Parathyroid adenoma (tissue), 2 donors: Measurements from ENCODE around the gene PRR15L.

Source experiments
- H2AFZ ChIP-seq: fragments of 300-600 bp; sonication (generic); one replicate; pipeline ENCODE4 v1.7.0; 2017; ENCODE audit warnings: antibody characterized with exemption, mild to moderate bottlenecking
- H3K27ac ChIP-seq: fragments of 300-600 bp; sonication (generic); one replicate; pipeline ENCODE4 v1.7.0; 2017
- H3K27me3 ChIP-seq: fragments of 300-600 bp; sonication (generic); one replicate; pipeline ENCODE4 v1.7.0; 2017; ENCODE audit warnings: low read length; ENCODE audit not compliant: control insufficient read depth, insufficient read depth
- H3K36me3 ChIP-seq: fragments of 300-600 bp; sonication (generic); one replicate; pipeline ENCODE4 v1.7.0; 2017; ENCODE audit warnings: low read length; ENCODE audit not compliant: control insufficient read depth, insufficient read depth
- H3K4me1 ChIP-seq: fragments of 300-600 bp; sonication (generic); one replicate; pipeline ENCODE4 v1.7.0; 2017; ENCODE audit warnings: control low read depth
- H3K4me2 ChIP-seq: fragments of 300-600 bp; sonication (generic); one replicate; pipeline ENCODE4 v1.7.0; 2017; ENCODE audit warnings: low read length
- H3K4me3 ChIP-seq: fragments of 300-600 bp; sonication (generic); one replicate; pipeline ENCODE4 v1.7.0; 2017; ENCODE audit warnings: low read depth, low read length
- H3K79me2 ChIP-seq: fragments of 300-600 bp; sonication (generic); one replicate; pipeline ENCODE4 v1.7.0; 2017; ENCODE audit warnings: control low read depth
- H3K9ac ChIP-seq: fragments of 300-600 bp; sonication (generic); one replicate; pipeline ENCODE4 v1.7.0; 2017; ENCODE audit warnings: mild to moderate bottlenecking
- H3K9me3 ChIP-seq: fragments of 300-600 bp; sonication (generic); one replicate; pipeline ENCODE4 v1.7.0; 2017; ENCODE audit warnings: low read length; ENCODE audit not compliant: control insufficient read depth
- CTCF ChIP-seq: fragments of 300-600 bp; sonication (generic); IDR thresholded peaks from one replicate; pipeline ENCODE4 v1.7.0; 2017; ENCODE audit warnings: antibody characterized with exemption, mild to moderate bottlenecking
- donor health status: primary hyperparathyroidism.

Gene PRR15L

GRCh38 chr17:47964856-47965255 is 7.2 kb upstream of the PRR15L start:
- H2AFZ ChIP-seq: no peak overlapping the region
- no peaks in the 10 kb centered on the region for H3K27me3 ChIP-seq
- H3K9me3 ChIP-seq: no peaks in the 10 kb centered on the region
- H3K79me2 ChIP-seq: no peaks in the 10 kb centered on the region
- no peak overlapping the region for H3K9ac ChIP-seq
- no peak overlapping the region for H3K4me2 ChIP-seq
- no peaks in the 10 kb centered on the region for H3K4me1 ChIP-seq
- no peak for TF ChIP-seq CTCF
- H3K27ac ChIP-seq: no peak overlapping the region
- no peak overlapping the region for H3K4me3 ChIP-seq
- H3K36me3 ChIP-seq: no peaks in the 10 kb centered on the region

- H3K9me3 ChIP-seq: no peaks in the 10 kb centered on the region
- TF ChIP-seq CTCF: no peak
- peaks cover under 1% of the 10 kb centered on the region for H3K4me1 ChIP-seq
- H3K27ac ChIP-seq: no peak overlapping the region
- no peak overlapping the region for H3K9ac ChIP-seq
- no peak overlapping the region for H3K4me3 ChIP-seq
- no peak overlapping the region for H3K4me2 ChIP-seq
- H3K79me2 ChIP-seq: no peaks in the 10 kb centered on the region
- no peaks in the 10 kb centered on the region for H3K27me3 ChIP-seq
- H2AFZ ChIP-seq: no peak overlapping the region
- H3K36me3 ChIP-seq: no peaks in the 10 kb centered on the region
Measured at GRCh38 chr17:47962901-47963300, 5.2 kb upstream of the PRR15L start.

GRCh38 chr17:47961406-47961805 is 3.7 kb upstream of the PRR15L start:
- H3K27ac ChIP-seq: no peak overlapping the region
- H3K4me3 ChIP-seq: no peak overlapping the region
- TF ChIP-seq CTCF: no peak
- H3K9ac ChIP-seq: no peak overlapping the region
- H3K4me1 ChIP-seq: peaks cover 6% of the 10 kb centered on the region
- H3K79me2 ChIP-seq: no peaks in the 10 kb centered on the region
- H3K36me3 ChIP-seq: no peaks in the 10 kb centered on the region
- no peaks in the 10 kb centered on the region for H3K9me3 ChIP-seq
- no peak overlapping the region for H3K4me2 ChIP-seq
- no peaks in the 10 kb centered on the region for H3K27me3 ChIP-seq
- H2AFZ ChIP-seq: no peak overlapping the region

GRCh38 chr17:47959825-47960655 is 2.4 kb upstream of the PRR15L start:
- Histone ChIP-seq H3K27me3 (no peaks in the 10 kb centered on the region), H2AFZ (no peak overlapping the region), H3K9me3 (no peaks in the 10 kb centered on the region), H3K4me3 (no peak overlapping the region), H3K27ac (no peak overlapping the region), H3K79me2 (no peaks in the 10 kb centered on the region), H3K4me2 (no peak overlapping the region), H3K4me1 (peaks cover 6% of the 10 kb centered on the region), H3K9ac (no peak overlapping the region), H3K36me3 (no peaks in the 10 kb centered on the region)
- no peak for TF ChIP-seq CTCF
